HG03139 (cell line): ENCODE results near the gene HERPUD1.
"Not testable (repeated sequence)": the region's sequence is repeated elsewhere in the genome, so short reads cannot be mapped to it uniquely, and the experiment has no call there.

Experiments used
- ATAC-seq: cut with Tn5 transposase; IDR thresholded peaks from one replicate; pipeline ENCODE4 v1.9.1; 2021; ENCODE audit not compliant: unreplicated experiment

The HERPUD1 gene

DNA sequence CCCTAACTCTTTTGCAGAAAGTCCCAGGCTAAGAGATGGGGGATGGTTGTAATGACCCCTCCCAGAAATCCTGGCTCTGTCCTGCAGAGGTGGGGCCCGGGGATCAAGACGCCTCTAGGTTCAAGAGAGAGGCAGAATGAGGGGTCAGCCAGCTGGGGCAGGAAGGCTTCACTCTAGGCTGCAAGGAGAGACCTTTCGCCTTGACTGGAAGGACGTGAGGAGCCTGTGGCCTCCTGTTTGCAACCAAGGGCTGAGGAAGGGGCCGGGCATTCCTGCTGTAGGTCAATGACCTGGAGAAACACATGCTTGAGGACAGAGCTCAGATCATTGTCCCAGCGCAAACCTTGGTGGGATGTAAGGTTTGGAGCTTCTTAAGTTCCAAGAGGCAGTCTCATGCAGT, 21.1 kb downstream of the HERPUD1 start:
- ATAC-seq = no peak

DNA sequence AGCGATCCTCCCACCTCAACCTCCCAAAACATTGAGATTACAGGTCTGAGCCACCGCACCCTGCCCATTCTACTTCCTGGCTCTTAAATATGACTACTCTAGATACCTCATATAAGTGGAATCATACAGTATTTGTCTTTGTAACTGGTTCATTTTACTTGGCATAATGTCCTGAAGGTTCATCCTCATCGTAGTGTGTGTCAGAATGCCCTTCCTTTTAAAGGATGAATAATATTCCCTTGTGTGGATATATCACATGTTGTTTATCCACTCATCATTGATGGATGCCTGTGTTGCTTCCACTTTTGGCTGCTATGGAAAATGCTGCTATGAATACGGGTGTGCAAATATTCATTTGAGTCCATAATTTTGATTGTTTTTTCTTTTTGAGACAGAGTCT, 24.1 kb downstream of the HERPUD1 start:
- ATAC-seq = no peak

DNA sequence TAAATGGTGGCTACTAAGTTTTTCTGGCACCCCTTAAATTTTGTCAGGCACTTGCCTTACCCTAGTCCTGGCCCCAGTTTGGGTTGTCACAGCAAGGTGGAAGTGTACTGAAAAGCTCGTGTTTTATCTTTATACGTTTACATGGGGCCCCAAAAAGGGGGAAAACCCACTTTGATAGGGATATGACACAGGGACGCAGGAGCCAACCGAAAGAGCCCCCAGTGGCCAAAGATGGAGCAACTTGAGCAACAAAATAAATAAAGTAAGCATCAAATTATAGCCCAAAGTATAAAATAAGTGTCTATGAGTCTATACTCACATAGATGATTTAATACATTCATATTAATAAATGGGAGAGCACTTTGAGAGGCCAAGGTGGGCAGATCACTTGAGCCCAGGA, 24.8 kb downstream of the HERPUD1 start:
- no peak for ATAC-seq

DNA sequence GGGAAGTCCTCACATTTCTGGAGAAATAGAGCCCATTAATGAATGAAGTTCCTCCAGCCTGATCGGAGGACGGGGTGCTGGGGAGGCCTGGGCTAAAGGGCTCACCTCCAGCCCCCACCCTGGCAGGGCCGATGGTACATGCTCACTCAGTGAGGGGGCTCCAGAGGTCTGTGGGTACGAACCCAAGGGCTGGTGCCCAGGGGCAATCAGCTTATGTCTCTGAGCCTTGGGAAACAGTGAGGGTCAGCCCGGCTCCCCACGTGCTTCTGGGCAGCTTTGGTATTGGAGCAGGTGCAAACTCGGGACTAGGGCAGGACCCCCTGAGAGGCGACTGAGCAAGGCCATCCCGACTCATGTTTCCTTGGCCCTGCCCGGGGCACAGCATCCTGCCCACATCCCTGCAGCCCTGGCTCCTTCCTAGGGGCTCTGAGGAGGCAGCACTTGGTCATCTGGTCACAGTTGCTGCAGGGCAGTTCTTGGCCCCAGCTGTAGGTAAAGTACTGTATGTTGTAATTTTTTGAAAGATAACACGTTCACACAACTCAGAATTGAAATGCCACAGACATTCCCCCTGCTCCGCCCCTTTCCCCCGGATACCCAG, 28.8 kb downstream of the HERPUD1 start:
- no peak for ATAC-seq

DNA sequence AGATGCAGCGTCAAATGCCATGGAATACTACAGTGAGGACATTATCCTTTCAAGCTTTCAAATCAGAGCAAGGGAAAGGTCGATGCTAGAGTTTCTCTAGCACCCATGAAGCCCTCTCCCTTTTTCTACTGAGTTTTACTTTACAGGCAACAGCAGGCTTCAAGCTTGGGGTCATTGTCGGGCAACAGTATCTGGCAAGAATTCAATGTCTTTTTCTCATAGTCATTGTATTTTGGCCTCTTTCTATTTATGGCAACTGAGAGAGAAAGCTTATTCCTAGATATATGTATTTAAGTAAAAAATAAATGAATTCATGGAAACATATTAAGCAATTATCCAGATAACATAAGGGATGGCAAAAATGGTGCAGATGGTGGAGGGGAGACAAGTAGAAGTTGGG, 29.4 kb downstream of the HERPUD1 start:
- ATAC-seq = no peak

DNA sequence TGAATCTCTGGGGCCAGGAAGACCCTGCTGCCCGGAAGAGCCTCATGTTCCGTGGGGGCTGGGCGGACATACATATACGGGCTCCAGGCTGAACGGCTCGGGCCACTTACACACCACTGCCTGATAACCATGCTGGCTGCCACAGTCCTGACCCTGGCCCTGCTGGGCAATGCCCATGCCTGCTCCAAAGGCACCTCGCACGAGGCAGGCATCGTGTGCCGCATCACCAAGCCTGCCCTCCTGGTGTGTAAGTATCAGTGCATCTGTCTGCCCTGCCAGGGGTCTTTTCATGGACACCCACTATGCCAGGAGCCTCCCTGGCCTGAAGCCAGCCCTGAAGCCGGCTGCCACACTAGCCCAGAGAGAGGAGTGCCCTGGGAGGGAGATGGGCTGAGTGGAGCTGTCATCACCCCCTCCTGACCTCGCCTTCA, 29.9 kb downstream of the HERPUD1 start, which contains the start of gene CETP:
CETP (plus strand) TSS at position 100 of the 431 bp plus-strand sequence; CDS start at position 130, 30 bp downstream.
- no peak for ATAC-seq

GRCh38 chr16:56964243-56965148, 32.6 kb downstream of the HERPUD1 start:
- peak; percentile 61 for ATAC-seq

DNA sequence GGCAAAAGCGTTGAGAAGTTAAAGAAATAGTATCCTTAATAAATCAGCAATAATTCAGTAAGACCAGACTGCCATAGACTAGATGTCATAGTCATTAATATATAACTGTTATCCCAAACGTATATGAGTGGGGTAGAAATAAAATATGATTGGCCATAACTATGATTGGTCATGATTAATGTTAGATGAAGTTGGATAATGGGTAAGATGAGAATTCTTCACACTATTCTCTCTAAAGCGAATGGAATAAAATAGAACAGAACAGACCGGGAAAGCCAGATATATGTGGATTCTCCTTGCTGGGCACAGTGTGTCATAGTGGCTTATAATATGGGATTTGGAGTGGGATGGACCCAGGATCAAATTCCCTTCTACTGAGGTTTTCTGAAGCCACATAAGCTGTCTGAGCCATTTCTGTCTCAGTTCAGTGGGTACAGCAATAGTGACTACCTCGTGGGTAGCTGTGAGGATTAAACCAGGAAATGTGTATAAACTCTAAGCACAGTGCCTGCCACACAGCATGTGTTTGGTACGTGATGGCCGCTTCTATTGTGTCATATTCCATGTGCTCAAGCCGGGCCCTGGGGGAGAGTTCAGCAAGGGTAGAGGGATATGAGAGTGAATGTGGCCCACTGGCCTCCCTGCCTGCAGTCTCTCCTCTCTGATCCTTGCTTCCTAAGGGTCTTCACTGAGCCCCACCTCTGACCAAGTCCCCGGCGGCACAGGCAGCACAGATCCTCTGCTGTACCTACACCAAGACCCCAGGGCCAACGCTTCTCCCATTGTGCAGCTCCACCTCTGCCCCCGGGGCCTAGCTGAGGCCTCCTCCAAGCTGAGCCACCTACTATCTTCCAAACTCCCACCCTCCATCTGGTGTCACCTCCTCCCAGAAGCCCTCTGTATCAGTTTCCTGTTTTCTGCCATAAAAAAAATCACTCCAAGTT, 33.5 kb downstream of the HERPUD1 start:
- ATAC-seq = no peak

DNA sequence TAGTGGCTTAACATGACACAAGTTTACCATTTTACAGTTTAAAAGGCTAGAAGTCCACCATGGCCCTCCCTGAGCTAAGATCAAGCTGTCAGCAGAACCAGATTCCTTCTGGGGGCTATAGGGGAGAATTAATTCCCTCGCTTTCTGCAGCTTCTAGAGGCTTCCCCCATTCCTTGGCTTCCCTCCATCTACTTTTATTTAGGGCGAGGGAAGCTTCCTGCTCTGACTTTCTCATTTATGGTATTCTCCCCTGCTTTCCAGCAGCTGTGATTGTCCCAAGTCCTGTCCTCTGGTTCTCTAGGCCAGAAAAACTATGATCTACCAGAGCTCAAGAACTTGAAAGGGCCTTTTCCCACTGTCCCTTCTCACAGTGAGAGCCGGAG, 34.1 kb downstream of the HERPUD1 start:
- no peak for ATAC-seq

DNA sequence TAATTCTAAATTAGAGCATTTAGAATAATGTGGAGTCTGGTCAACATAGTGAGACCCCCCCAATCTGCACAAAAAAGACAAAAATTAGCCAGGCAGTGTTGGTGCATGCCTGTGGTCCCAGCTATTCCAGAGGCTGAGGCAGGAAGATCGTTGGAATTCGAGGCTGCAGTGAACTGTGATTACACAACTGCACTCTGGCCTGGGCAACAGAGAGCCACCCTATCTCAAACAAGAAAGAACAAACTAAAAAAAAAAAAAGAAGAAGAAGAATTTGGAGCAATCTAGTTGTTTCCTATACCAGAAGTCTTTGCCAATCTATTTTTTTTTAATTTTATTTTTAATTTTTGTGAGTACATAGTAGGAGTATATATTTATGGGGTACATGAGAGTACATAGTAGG, 35.8 kb downstream of the HERPUD1 start:
- ATAC-seq = no peak

- ATAC-seq = no peak
Observed at GRCh38 chr16:56969769-56970168, 37.8 kb downstream of the HERPUD1 start.

DNA sequence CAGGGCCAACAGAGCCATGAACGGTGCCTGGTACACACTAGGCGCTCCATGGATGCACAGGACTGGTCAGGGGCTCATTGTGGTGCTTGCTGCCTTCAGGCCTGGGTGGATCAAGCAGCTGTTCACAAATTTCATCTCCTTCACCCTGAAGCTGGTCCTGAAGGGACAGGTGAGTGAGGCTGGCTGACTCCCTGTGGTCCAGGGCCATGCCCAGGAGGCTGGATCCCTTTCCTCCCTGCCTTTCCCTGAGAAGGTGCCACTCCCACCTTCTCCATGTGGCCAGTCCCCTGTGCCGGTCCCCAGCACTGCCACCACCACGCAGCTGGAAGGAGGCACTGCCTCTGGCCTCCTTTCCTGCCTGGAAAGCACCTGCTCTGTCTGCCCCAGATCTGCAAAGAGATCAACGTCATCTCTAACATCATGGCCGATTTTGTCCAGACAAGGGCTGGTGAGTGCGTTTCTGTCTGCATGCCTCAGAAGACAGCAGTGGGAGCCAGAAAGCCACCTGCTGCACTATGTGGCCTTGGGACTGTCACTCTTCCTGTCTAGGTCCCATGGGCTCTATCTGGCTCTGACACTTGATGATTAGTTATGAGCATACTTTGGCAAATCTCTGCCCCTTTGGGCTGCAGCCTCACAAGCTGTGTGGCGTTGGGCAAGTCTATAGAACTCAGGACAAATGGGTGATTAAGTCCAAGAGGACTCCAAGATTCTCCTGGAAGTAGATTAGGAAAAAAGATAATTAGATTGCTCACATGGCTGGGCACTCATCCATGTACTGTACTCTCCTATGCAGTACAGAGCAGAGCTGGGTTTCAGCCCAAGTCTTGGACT, 39.2 kb downstream of the HERPUD1 start:
- ATAC-seq = peak; percentile 92

GRCh38 chr16:56971768-56972043, 39.8 kb downstream of the HERPUD1 start:
- ATAC-seq = no peak

- no peak for ATAC-seq
Observed at GRCh38 chr16:56972403-56973293, 40.7 kb downstream of the HERPUD1 start.

GRCh38 chr16:56973294-56973689, 41.4 kb downstream of the HERPUD1 start:
- ATAC-seq = no peak

- not testable (repeated sequence) for ATAC-seq
Observed at GRCh38 chr16:56973899-56974298, 42.0 kb downstream of the HERPUD1 start.

GRCh38 chr16:56974549-56975300, 42.8 kb downstream of the HERPUD1 start:
- no peak for ATAC-seq

GRCh38 chr16:56975714-56976113, 43.8 kb downstream of the HERPUD1 start:
- no peak for ATAC-seq

DNA sequence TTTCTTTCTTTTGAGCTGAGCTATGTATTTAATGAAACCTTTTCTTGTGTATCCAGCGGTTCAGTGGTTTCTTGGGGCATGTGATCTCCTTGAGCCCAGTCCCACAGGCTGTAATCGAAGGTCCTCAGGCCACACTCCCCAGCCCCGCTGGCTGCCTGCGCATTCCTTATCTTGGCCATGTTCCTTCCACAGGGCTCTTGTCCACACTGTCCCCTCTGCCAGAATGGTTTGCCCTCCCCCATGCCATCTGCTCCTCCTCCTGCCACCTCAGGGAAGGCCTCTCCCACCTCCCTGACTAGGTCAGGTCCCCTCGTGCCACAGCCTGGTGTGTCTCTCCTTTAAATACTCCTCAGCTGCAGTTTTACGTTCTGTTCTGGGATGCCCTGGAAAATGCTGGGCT, 45.3 kb downstream of the HERPUD1 start:
- ATAC-seq = no peak
